HG03095 (cell line): ENCODE results near the gene XIRP1.

Experiments
- ATAC-seq: cut with Tn5 transposase; IDR thresholded peaks from one replicate; pipeline ENCODE4 v1.9.1; 2021; ENCODE audit warnings: moderate library complexity; ENCODE audit not compliant: unreplicated experiment

The XIRP1 gene

GRCh38 chr3:39144748-39145380 is 47.5 kb downstream of the XIRP1 start:
- ATAC-seq: no peak

- no peak for ATAC-seq
Measured at GRCh38 chr3:39144095-39144747, 48.2 kb downstream of the XIRP1 start.

- ATAC-seq: no peak
Measured at GRCh38 chr3:39143051-39143885, 49.1 kb downstream of the XIRP1 start.

- ATAC-seq: no peak
Measured at GRCh38 chr3:39142067-39142466, 50.3 kb downstream of the XIRP1 start.

- no peak for ATAC-seq
Measured at GRCh38 chr3:39141171-39141995, 51.0 kb downstream of the XIRP1 start.

- ATAC-seq: no peak
Measured at GRCh38 chr3:39140341-39140971, 51.9 kb downstream of the XIRP1 start.

- ATAC-seq: no peak
Measured at GRCh38 chr3:39139442-39139841, 53.0 kb downstream of the XIRP1 start.

GRCh38 chr3:39138804-39139415 is 53.5 kb downstream of the XIRP1 start:
- no peak for ATAC-seq

DNA sequence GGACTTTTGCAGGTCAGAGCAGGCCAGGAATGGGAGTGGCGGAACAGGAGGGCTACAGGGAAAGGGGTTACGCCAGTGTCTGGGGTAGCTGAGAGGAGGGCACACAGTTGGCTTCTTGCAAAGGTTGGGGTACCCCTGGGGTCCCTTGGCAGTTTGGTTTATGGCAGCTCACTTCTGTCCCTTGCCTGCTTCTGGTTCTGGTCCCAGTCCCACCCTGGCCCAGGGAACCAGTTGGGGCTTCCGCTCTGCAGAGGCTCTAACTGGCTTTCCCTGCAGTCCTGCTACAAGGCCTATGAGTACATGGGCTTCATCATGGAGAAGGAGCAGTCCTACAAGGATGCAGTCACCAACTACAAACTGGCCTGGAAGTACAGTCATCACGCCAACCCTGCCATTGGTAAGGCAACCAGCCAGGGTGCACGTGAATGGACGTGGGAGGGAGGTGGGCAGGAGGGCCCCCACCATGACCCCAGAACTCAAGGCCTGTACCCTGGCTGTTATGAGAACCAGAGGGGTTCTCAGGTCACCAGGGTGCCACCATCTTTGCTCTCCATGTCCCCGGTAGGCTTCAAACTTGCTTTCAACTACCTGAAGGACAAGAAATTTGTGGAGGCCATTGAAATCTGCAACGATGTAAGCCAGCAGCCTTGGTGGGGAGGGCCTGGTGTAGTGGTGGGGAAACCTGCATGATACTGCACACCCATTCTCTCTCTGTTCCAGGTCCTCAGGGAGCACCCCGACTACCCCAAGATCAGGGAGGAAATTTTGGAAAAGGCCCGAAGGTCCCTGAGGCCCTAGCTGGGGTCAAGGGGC is 54.2 kb downstream of the XIRP1 start:
- no peak for ATAC-seq

DNA sequence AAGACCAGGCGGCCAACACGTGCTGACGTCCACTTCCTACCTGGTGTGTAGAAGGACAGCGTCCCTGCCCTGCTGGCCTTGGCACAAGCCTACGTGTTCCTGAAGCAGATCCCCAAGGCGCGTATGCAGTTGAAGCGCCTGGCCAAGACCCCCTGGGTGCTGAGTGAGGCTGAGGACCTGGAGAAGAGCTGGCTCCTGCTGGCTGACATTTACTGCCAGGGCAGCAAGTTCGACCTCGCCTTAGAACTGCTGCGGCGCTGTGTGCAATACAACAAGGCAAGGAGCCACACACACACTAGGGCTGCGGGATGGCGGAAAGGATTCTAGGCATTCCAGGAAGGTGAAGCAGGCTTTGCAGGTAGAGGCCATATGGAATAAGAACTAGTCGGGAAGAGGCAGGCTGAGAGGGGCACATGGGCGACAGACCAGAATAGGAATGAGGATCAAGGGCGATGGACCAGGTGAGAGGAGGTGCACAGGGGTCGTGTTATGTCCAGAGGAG is 54.9 kb downstream of the XIRP1 start:
- ATAC-seq: no peak

GRCh38 chr3:39136533-39137434 is 55.6 kb downstream of the XIRP1 start:
- ATAC-seq: no peak

DNA sequence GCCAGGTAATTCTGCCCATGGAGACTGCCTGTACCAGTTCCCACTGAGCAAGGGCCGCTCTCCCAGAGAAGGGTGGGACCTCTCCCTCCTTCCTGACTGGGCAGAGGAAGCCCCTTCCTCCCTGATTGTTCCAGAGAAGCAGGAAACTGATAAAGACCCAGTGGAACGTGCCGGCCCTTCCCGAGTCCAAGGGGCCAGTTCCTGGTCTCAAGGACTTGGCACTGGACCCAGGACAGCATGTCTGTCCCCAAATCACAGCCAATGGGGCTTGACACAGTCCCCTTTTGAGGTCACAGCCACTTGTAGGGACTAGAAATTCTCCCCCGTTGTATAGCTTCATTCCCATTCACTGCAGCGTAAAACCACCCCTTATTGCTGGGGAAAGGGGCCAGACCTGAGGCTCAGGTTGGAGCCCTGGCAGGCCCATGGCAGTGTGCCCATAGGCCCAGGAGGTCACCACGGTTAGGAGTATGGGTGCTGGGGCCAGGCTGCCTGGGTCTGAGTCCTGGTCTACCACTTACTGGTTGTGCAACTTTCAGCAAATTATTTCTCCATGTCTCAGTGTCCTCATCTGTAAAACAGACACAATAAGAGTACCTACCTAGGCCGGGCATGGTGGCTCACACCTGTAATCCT is 57.1 kb downstream of the XIRP1 start:
- ATAC-seq: no peak

- ATAC-seq: no peak
Measured at GRCh38 chr3:39134305-39134704, 58.1 kb downstream of the XIRP1 start.

GRCh38 chr3:39133822-39134221 is 58.6 kb downstream of the XIRP1 start:
- no peak for ATAC-seq
